GM18502 (cell line): Measurements from ENCODE around the gene SLMAP.
"Not testable (repeated sequence)": the region's sequence is repeated elsewhere in the genome, so short reads cannot be mapped to it uniquely, and the experiment has no call there.

ENCODE experiments used
- ATAC-seq: cut with Tn5 transposase; IDR thresholded peaks from one replicate; pipeline ENCODE4 v1.9.1; 2021; ENCODE audit warnings: mild to moderate bottlenecking; ENCODE audit not compliant: unreplicated experiment, poor library complexity

The SLMAP gene

DNA sequence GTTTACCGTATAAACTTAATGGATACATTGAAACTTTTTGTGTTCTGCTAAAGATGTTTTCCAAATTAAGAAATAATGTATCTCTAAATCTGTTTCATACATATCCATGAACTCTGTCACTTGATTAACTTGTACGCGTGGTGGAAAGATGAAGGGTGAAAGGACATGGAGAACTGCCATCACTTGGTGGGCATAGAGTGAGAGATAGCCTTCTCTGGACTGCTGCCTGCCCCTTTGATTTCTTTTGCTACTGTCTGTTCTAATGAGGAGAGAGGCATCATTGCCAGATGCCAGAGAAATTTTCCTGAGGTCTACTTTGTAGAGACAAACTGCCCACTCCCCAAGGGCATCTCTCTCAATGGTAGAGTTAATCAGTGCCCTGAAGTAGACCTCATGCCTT lies 120.5 kb downstream of the SLMAP start:
- no peak for ATAC-seq

DNA sequence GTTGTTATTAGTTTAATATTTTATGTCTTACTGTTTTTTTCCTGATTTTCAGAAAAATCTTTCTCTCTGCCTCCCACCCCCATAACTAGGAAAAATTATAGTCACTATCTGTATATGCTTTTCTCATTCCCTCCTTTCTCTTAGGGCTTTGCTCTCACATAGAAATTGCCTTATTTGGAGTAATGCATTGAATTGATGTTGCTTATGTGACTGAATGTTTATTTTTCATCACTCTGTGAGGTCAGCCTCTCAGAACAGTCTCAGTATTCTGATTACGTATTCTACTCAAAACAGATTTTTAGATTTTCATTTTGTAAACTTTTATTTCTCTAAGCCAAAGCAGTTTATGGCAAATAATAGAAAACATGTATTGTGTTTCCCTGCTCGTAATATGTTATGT lies 121.0 kb downstream of the SLMAP start:
- ATAC-seq, result no peak

GRCh38 chr3:57884436-57884835 lies 128.3 kb downstream of the SLMAP start:
- ATAC-seq, result not testable (repeated sequence)

- ATAC-seq, result no peak
These were observed 133.7 kb downstream of the SLMAP start for GRCh38 chr3:57889807-57890206.

- ATAC-seq, result no peak
These were observed 134.8 kb downstream of the SLMAP start for GRCh38 chr3:57890874-57891273.

GRCh38 chr3:57892423-57892822 lies 136.3 kb downstream of the SLMAP start:
- no peak for ATAC-seq

DNA sequence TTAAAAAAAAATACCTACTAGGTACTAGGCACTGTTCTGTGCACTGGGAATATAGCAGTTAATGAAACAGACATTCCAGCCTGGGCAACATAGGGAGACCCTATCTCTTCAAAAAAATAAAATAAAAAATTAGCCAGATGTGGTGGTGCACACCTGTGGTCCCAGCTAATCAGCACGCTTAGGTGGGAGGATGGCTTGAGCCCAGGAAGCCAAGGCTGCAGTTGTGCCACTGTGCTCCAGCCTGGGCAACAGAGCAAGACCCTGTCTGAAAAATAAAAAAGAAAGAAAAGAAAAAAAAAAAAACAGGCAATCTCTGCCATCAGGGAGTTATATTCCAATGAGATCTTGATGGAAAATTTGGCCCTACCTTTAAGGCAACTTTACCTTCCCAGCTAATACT lies 137.0 kb downstream of the SLMAP start:
- no peak for ATAC-seq

DNA sequence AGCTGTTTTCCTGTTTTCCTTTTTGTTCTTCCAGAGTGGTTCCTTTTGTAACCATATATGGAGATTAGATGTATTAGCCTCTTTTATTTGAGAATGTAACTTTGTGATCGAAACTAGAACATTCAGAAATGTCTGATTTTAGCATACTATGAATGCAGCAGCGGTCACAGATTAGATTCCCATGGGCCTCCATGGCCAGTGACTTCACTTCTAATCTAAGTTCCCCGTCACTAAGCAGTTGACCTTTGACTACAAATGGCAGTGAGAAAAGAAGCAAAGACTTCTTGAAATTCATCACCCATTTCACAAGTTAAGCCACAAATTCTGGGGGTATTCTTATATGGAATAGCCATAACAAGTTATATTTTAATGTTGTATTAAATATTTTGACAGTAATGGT lies 137.6 kb downstream of the SLMAP start:
- no peak for ATAC-seq

DNA sequence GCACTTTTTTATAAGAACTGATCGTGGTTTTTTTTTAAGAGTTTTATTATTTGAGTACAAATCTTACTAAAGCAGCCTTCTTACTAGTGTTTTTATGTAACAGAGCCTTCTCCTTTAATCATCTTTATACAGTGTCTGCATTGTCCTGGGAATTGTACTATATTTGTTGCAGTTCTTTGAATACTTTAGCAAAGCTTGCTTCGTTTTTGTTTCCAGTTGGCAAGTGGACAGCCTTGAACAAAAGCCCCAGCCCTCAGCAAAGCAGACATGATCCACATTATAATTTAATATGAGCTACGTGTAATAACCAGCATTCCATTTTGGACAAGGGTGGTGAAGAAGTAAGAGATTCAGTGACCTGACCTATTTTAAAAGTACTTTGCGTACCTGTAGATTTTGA lies 139.9 kb downstream of the SLMAP start:
- no peak for ATAC-seq

DNA sequence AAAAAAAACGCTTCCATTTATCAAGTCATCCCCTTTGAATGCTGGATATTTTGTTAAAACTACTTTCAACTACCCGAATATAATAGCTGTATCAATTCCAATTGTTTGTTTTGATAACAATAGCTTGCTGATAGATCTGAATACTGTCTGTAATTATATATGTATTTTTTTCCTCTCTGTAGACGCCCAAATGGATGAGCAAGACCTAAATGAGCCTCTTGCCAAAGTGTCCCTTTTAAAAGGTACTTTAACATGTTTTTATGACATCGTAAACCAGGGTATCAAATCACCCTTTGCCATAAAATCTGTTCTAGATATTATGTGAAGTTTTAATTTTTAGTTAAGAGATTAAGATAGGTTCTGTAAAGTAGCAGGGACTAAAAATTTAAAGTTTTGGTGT lies 140.6 kb downstream of the SLMAP start:
- ATAC-seq, result no peak

DNA sequence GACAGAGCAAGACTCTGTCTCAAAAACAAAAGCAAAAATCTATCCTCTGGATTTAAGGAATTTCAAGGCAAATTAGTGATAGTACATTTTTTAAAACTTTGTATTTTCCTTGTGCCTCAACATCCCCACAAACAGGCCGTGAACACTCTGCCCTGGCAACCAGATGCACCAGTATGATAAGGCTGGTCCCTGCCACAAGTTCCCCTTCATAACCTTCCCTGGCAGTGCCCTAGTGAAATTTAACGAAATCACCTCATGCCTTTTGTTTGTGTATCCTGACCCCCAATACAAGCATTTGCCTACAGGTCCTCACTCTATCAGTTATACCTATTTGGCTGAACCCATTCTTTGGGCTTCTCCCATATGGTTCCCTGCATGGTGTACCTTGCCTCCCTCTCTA lies 144.7 kb downstream of the SLMAP start:
- ATAC-seq, result no peak

DNA sequence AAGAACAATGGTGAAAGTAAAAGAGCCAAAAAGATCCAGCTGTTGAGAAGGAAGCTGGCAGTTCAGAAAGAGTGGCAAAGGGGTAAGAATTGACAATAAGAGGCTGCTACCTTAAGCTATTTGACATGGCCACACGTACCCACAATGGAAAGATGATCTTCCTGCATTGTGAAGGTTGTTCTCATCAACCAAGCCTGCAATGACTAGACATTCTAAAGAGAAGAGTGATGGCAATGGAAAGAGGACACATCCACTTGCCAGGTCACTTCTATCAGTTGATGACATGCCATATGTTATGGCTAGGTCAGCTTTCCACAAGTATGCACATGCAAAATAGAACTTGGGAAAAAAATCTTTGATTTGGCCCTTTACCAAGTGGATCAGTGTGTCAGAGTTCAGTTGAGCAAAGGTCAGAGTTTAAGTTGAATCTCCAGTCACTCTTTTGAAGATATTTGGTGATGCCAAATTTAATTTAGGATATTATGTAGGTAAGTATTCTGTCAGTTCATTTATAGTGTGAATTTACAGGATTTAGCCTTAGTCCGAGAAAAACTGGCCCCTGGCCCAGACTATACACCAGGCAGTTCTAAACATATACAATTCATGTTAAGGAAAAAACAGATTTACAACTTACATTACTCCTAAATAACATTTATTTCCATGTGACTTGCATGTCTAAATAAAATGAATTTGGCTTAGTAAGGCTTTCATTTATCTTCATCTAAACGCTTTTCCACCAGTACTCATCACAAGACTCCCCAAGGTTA lies 147.2 kb downstream of the SLMAP start:
- no peak for ATAC-seq

GRCh38 chr3:57910990-57911389 lies 154.9 kb downstream of the SLMAP start:
- no peak for ATAC-seq

- ATAC-seq, result no peak
These were observed 155.5 kb downstream of the SLMAP start for GRCh38 chr3:57911593-57911992.

DNA sequence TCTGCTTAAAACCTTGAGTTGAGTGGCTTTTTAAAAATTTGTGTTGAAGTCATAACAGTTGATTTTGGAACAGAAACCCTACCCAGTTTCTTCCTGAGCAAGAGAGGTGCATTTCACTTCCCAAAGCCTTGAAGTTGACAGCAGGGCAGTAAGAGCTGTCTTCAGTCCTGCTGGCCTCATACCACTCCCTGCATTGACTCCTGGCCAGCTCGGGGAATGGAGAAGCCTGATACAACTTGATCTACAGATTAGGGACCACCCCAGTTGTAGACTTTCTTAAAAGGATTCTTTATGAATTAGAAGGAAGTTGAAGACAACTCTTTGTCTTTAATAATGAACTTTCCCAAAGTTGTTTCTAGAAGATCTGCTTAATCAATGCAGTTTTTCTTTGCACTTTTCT lies 161.5 kb downstream of the SLMAP start:
- no peak for ATAC-seq

DNA sequence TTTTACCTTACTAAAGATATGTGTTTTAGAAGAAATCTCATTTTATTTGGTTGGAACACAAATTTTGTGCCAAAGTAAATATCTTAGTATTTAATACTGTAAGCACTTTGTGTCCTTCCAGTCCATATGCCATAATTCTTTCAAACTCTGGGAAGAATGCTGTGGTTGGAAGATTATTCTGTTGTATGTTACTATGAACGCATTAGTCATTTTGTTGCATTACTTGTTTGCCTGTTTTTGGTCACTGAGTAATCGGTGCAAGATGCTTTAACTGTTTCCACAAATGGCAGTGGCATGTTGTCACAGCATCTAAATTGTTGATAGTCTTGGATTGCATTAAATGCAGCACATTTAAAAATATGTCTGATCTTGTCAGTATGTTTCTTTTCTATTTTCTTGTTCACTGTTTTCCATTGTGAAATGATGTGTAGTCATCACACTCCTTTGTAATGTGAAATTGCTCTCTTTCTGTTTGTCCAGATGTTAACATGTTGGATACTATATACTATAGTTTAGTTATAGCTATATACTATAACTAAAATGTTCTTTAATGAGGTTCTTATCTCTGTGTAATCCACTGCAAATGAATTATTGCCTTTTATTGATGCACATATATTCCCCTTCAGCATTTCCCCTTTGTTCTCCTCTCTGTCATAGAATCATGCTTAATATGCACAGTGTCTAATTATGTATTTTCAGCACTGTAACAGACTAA lies 162.2 kb downstream of the SLMAP start:
- ATAC-seq, result no peak

DNA sequence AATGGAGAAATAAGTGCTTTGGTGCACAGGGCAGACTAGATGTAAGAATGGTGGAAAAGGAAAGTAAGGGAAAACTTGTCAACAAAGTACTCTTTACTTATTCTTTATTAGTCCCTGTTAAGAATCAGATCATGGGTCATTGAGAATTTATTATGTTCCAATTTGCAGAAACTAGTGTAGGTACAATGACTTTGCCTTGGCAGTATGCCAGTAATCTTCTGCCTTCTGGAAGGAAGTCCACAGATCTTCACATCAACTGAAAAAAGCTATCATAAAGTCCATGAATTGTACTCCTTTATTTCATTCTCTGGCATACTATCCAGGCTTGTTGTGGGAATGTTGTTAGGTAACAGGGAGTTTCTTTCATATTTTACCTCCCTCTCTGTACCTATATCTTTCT lies 163.9 kb downstream of the SLMAP start:
- no peak for ATAC-seq

GRCh38 chr3:57923101-57923500 lies 167.0 kb downstream of the SLMAP start:
- ATAC-seq, result no peak

- no peak for ATAC-seq
These were observed 167.6 kb downstream of the SLMAP start for GRCh38 chr3:57923752-57924151.

GRCh38 chr3:57927166-57927565 lies 171.1 kb downstream of the SLMAP start:
- ATAC-seq, result no peak

- no peak for ATAC-seq
These were observed 171.8 kb downstream of the SLMAP start for GRCh38 chr3:57927916-57928315.

- ATAC-seq, result no peak
These were observed 172.4 kb downstream of the SLMAP start for GRCh38 chr3:57928511-57928910.
